ENCODE data around the gene CALY. TPM values are rescaled to one million over a fixed set of nuclear protein-coding genes. Genes with fewer than 3 reads are reported as not detected.

CALY gene
- total RNA-seq, 1 experiment from 2014 or later = 0.47 TPM

DNA sequence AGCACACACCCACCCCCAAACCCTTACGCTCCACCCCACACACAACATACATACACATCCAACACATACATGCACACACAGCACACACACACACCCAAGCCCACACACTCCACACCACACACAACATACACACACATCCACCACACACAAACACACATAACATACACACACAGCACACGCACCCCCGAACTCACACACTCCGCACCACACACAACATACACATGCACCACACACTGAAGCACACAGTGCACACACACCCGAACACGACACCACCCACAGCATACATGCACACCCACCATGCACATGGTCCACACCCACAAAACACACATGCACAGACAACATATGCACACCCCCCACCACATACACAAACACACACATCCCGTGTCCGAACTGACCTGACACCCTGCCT lies 12.5 kb upstream of the CALY start:
- Histone ChIP-seq H3K9me3 (ENCODE audit: control insufficient read depth in 1 of 2, insufficient read depth in 1 of 2, low read depth in 1 of 2, low read length in 2 of 2) (no peaks in the 10 kb centered on the region), H3K4me1 (ENCODE audit: control insufficient read depth in 1 of 2, insufficient read depth in 2 of 2, low read length in 2 of 2) (no peaks in the 10 kb centered on the region), H3K36me3 (ENCODE audit: control insufficient read depth in 1 of 2, insufficient read depth in 2 of 2, low read length in 2 of 2) (no peaks in the 10 kb centered on the region), H3K27me3 (ENCODE audit: insufficient read depth, low read length) (no peaks in the 10 kb centered on the region), H3K9me2 (ENCODE audit: insufficient read depth) (no peaks in the 10 kb centered on the region), H4K20me1 (ENCODE audit: insufficient read depth) (no peaks in the 10 kb centered on the region), H3K4me2 (ENCODE audit: low read length) (no peak overlapping the region), H3K27ac (ENCODE audit: low read depth, low read length) (no peak overlapping the region), H3K9ac (ENCODE audit: low read length) (no peak overlapping the region), H3K4me3 (replicated peaks in 1 of 2; ENCODE audit: low read depth in 1 of 2, low read length in 2 of 2) (no peak overlapping the region), H3K79me2 (ENCODE audit: insufficient read depth, low read length) (no peaks in the 10 kb centered on the region), H2AFZ (ENCODE audit: low read depth, low read length, poor library complexity, severe bottlenecking) (no peak overlapping the region)
- ChIA-PET CTCF (no interaction called here), POLR2A (no interaction called here), RAD21 (ENCODE audit: low non-redundant PET in 1 of 2, low total read pairs in 2 of 2, uncharacterized antibody in 2 of 2, unreplicated experiment in 2 of 2) (no interaction called here)
- no peak for DNase-seq (ENCODE audit: low read depth, low spot score)
- TF ChIP-seq CBX3 (IDR thresholded peaks at IDR 0.05; ENCODE audit: low read depth) (no peak), CEBPB (IDR thresholded peaks at IDR 0.05; ENCODE audit: low read depth) (no peak), EZH2 (IDR thresholded peaks at IDR 0.05) (no peak), YY1 (IDR thresholded peaks at IDR 0.05; ENCODE audit: extremely low read depth, insufficient replicate concordance, low read depth, low read length) (no peak), TCF7L2 (IDR thresholded peaks at IDR 0.05; ENCODE audit: borderline replicate concordance, extremely low read depth, insufficient read depth, insufficient read length) (no peak), FOSL1 (IDR thresholded peaks at IDR 0.05; ENCODE audit: low read depth) (no peak), REST (IDR thresholded peaks at IDR 0.05; ENCODE audit: low read depth) (no peak), JUND (IDR thresholded peaks at IDR 0.05) (no peak), ZNF274 (IDR thresholded peaks at IDR 0.05; ENCODE audit: low read depth, low read length) (no peak), POLR2A (IDR thresholded peaks at IDR 0.05; ENCODE audit: borderline replicate concordance, extremely low read depth, insufficient read depth, insufficient read length) (no peak), EGR1 (IDR thresholded peaks at IDR 0.05; ENCODE audit: low read depth) (no peak), ZFX (IDR thresholded peaks at IDR 0.05) (no peak), EZH2phosphoT487 (IDR thresholded peaks at IDR 0.05; ENCODE audit: borderline replicate concordance) (no peak), ELF1 (IDR thresholded peaks at IDR 0.05; ENCODE audit: borderline replicate concordance, low read depth) (no peak), SIN3A (IDR thresholded peaks at IDR 0.05; ENCODE audit: low read depth) (no peak), SP1 (IDR thresholded peaks at IDR 0.05; ENCODE audit: low read depth) (no peak)
- TF ChIP-seq, protein P1, sequence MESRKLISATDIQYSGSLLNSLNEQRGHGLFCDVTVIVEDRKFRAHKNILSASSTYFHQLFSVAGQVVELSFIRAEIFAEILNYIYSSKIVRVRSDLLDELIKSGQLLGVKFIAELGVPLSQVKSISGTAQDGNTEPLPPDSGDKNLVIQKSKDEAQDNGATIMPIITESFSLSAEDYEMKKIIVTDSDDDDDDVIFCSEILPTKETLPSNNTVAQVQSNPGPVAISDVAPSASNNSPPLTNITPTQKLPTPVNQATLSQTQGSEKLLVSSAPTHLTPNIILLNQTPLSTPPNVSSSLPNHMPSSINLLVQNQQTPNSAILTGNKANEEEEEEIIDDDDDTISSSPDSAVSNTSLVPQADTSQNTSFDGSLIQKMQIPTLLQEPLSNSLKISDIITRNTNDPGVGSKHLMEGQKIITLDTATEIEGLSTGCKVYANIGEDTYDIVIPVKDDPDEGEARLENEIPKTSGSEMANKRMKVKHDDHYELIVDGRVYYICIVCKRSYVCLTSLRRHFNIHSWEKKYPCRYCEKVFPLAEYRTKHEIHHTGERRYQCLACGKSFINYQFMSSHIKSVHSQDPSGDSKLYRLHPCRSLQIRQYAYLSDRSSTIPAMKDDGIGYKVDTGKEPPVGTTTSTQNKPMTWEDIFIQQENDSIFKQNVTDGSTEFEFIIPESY (IDR thresholded peaks at IDR 0.05; ENCODE audit: extremely low read depth, insufficient replicate concordance, low read length) = no peak
- BruUV-seq (replicated peaks) = no TSS peak
- ATAC-seq = no peak
- intact Hi-C loops (cut with micrococcal nuclease) = no loop called here

Data from HCT116 (cell line).